OCI-LY3 (cell line): ENCODE measurements around the gene FEV.
A peak's percentile ranks its signal among the peaks of the same experiment; 100 is the strongest.

Experiments used
- H2AFZ ChIP-seq: fragments of 200-600, 300-600 bp; shearing (Covaris generic); 2 replicates; pipeline ENCODE4 v1.6.0; 2014; ENCODE audit warnings: antibody characterized with exemption, low read depth, low read length
- H3K27ac ChIP-seq: fragments of 200-600, 300-600 bp; sonication (generic); 2 replicates; pipeline ENCODE4 v1.5.1; 2014; ENCODE audit warnings: mild to moderate bottlenecking, low read length, moderate library complexity, mixed read lengths
- H3K27me3 ChIP-seq: fragments of 200-600, 300-600 bp; sonication (generic); 2 replicates; pipeline ENCODE4 v1.6.1; 2014; ENCODE audit warnings: low read depth, low read length, mixed read lengths
- H3K36me3 ChIP-seq: fragments of 200-600, 300-600 bp; sonication (generic); replicated peaks from 2 replicates; pipeline ENCODE3; 2014; ENCODE audit warnings: low read depth, low read length, mixed read lengths
- H3K4me1 ChIP-seq: fragments of 300-600, 200-600 bp; sonication (generic); 2 replicates; pipeline ENCODE4 v1.6.1; 2014; ENCODE audit warnings: low read length, mixed read lengths
- H3K4me2 ChIP-seq: fragments of 200-600, 300-600 bp; sonication (generic); 2 replicates; pipeline ENCODE4 v1.6.1; 2014; ENCODE audit warnings: low read length, mixed read lengths
- H3K4me3 ChIP-seq: fragments of 300-600, 200-600 bp; sonication (generic); 2 replicates; pipeline ENCODE4 v1.5.1; 2014; ENCODE audit warnings: antibody characterized with exemption, mild to moderate bottlenecking, low read length, moderate library complexity
- H3K79me2 ChIP-seq: fragments of 300-600, 200-600 bp; shearing (Covaris generic); 2 replicates; pipeline ENCODE4 v1.6.1; 2014; ENCODE audit warnings: mild to moderate bottlenecking, low read length, mixed read lengths
- H3K9ac ChIP-seq: fragments of 300-600, 200-600 bp; shearing (Covaris generic); 2 replicates; pipeline ENCODE4 v1.6.0; 2014; ENCODE audit warnings: mild to moderate bottlenecking, low read length, moderate library complexity
- H3K9me3 ChIP-seq: fragments of 200-600, 300-600 bp; shearing (Covaris generic); 2 replicates; pipeline ENCODE4 v1.6.1; 2014; ENCODE audit warnings: low read length, mixed read lengths; ENCODE audit not compliant: insufficient read depth
- H4K20me1 ChIP-seq: fragments of 200-600, 300-600 bp; sonication (generic); 2 replicates; pipeline ENCODE4 v1.6.1; 2016; ENCODE audit warnings: low read length, mixed read lengths; ENCODE audit not compliant: insufficient read depth
- CTCF ChIP-seq: fragments of 200-600, 300-600 bp; sonication (generic); IDR thresholded peaks from 2 replicates; pipeline ENCODE4 v1.5.1; 2014; ENCODE audit warnings: antibody characterized with exemption, low read length, low read depth
- EZH2phosphoT487 ChIP-seq: fragments of 200-600 bp; shearing (Covaris generic); IDR thresholded peaks from 2 replicates; pipeline ENCODE4 v1.6.1; 2018; ENCODE audit warnings: antibody characterized with exemption, mixed run types, low read depth

FEV gene

DNA sequence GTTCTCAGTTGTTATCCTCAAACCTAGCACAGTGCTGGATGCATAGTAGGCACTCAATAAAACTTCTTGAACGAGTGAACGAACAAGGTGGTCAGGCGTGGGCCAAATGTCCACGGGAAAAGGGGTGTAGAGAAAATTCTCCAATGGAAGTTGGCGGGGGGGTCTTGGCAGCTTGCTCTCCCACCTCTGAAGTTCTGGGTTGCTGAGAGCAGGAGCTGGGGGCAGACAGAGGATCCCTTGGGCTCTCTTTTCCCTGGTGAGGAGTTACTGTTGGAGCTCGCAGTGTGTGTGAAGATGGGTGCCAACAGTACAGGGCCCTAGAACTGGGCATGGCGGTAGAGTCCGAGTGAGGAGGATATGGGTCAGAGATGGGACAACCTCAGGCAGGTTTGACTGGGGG lies 10.6 kb upstream of the FEV start:
- TF ChIP-seq EZH2phosphoT487 (no peak), CTCF (no peak)
- H3K4me3 ChIP-seq = 0 out of 2 replicates have a peak overlapping the region, but pooled peaks have one; percentile 68
- no peak overlapping the region for H2AFZ ChIP-seq
- no peak overlapping the region for H3K27ac ChIP-seq
- H4K20me1 ChIP-seq = no peaks in the 10 kb centered on the region
- H3K9me3 ChIP-seq = no peaks in the 10 kb centered on the region
- no peaks in the 10 kb centered on the region for H3K79me2 ChIP-seq
- no peak overlapping the region for H3K9ac ChIP-seq
- peak overlapping the region; percentile 90 for H3K4me2 ChIP-seq
- H3K36me3 ChIP-seq = no peaks in the 10 kb centered on the region
- H3K27me3 ChIP-seq = peaks cover 5% of the 10 kb centered on the region; the same call in 1 of the 2 replicates
- H3K4me1 ChIP-seq = peaks cover 10% of the 10 kb centered on the region

GRCh38 chr2:218993345-218994315 lies 8.6 kb upstream of the FEV start, which contains the start of gene CRYBA2:
Gene CRYBA2 (minus strand): TSS chr2:218993422. CDS start chr2:218993176, 246 bp downstream.
- no peak within 1 kb of the TSS for H3K27ac ChIP-seq
- TF ChIP-seq EZH2phosphoT487 (no peak), CTCF (no peak)
- no peak within 1 kb of the TSS for H3K9ac ChIP-seq
- no peaks in the 10 kb centered on the region for H3K9me3 ChIP-seq
- H3K4me2 ChIP-seq = no peak within 1 kb of the TSS
- peaks cover 5% of the 10 kb centered on the region; the same call in 1 of the 2 replicates for H3K27me3 ChIP-seq
- H3K4me3 ChIP-seq = no peak within 1 kb of the TSS
- H3K79me2 ChIP-seq = no peaks in the 10 kb centered on the region
- H3K4me1 ChIP-seq = no peaks in the 10 kb centered on the region; the same call in 1 of the 2 replicates
- no peak within 1 kb of the TSS for H2AFZ ChIP-seq
- H3K36me3 ChIP-seq = no peaks in the 10 kb centered on the region
- H4K20me1 ChIP-seq = no peaks in the 10 kb centered on the region

DNA sequence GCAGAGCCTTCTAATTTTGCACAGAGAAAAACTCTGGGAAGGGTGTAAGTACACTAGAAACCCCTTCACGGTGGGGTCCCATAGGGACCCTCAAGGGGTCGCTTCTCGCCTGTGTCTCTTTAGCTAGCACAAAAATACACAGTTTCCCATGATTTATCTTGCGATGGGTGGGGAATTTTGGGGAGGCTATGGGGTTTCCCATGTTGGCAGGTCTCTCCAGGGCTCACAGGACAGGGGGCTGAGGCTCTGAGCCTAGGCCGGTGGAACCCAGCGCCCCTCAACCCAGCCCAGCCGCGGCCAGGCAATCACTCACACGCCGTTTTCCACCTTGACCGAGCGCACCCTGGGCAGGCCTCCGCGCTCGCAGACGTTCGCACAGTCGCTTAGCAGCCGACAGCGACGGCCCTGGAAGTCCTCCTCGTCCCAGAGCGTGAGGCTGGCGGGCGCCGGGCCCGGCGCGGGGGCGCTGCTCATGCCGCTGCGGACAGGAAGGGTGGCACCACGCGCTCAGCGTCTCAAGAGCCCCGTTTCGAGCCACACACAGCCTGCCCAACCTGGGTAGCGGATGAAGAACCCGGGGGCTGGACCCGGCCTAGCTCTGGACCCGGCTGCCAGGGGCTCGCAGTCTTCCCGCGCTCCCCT lies 7.8 kb upstream of the FEV start:
- Histone ChIP-seq H3K9ac (no peak overlapping the region), H2AFZ (no peak overlapping the region), H3K36me3 (no peaks in the 10 kb centered on the region), H3K4me3 (no peak overlapping the region), H3K79me2 (no peaks in the 10 kb centered on the region), H4K20me1 (no peaks in the 10 kb centered on the region), H3K27ac (no peak overlapping the region), H3K4me1 (no peaks in the 10 kb centered on the region; the same call in 1 of the 2 replicates), H3K4me2 (no peak overlapping the region), H3K27me3 (peaks cover 5% of the 10 kb centered on the region; the same call in 1 of the 2 replicates), H3K9me3 (no peaks in the 10 kb centered on the region)
- no peak for TF ChIP-seq CTCF
- no peak for TF ChIP-seq EZH2phosphoT487

GRCh38 chr2:218992196-218992595 lies 7.2 kb upstream of the FEV start:
- Histone ChIP-seq H2AFZ (no peak overlapping the region), H3K27me3 (peaks cover 5% of the 10 kb centered on the region; the same call in 1 of the 2 replicates), H3K9me3 (no peaks in the 10 kb centered on the region), H3K4me1 (no peaks in the 10 kb centered on the region; the same call in 1 of the 2 replicates), H3K4me3 (no peak overlapping the region), H4K20me1 (no peaks in the 10 kb centered on the region), H3K36me3 (no peaks in the 10 kb centered on the region), H3K79me2 (no peaks in the 10 kb centered on the region), H3K27ac (no peak overlapping the region), H3K9ac (no peak overlapping the region), H3K4me2 (no peak overlapping the region)
- no peak for TF ChIP-seq CTCF
- no peak for TF ChIP-seq EZH2phosphoT487
